HepG2 (cell line): ENCODE results near the gene NHP2. TPM values are rescaled to one million over a fixed set of nuclear protein-coding genes. Genes with fewer than 3 reads are reported as not detected.

ENCODE experiments used
- ATAC-seq: fragments of 200-7000 bp; cut with Tn5 transposase; 3 replicates; pipeline ENCODE4 v1.9.1; 2020; ENCODE audit warnings: mild to moderate bottlenecking, moderate library complexity
- BruUV-seq: library from RNA; stranded (reverse); fragments of 400-500 nt; replicated peaks from 2 replicates; lab custom pipeline; 2021; lab: Mats Ljungman, UMichigan
- CTCF ChIA-PET: fragments of 300-600 bp; formaldehyde crosslinking; extraction: SDS; loops from one replicate; lab custom pipeline; 2021; ENCODE audit warnings: low total read pairs, inconsistent platforms, low intra/inter-chr PET ratio; lab: Yijun Ruan, JAX
- POLR2A ChIA-PET: fragments of 350-600 bp; sonication (Branson Sonifier 250); formaldehyde crosslinking; loops from one replicate; lab custom pipeline; 2020; ENCODE audit warnings: antibody characterized with exemption, inconsistent platforms; lab: Yijun Ruan, JAX
- DNase-seq: peaks from one replicate; pipeline ENCODE4 v3.0.0-alpha.2; 2015; ENCODE audit warnings: low spot score
- FAIRE-seq: peaks from 3 replicates; lab custom pipeline; 2011; peaks lifted over from hg19 to GRCh38; lab: Jason Lieb, UNC
- H2AFZ ChIP-seq: one replicate; pipeline ENCODE4 v1.6.1; 2011; ENCODE audit warnings: low read length, inconsistent platforms
- H3K27ac ChIP-seq: fragments of 300-600 bp; 3 replicates; pipeline ENCODE4 v1.8.0; 2011; ENCODE audit warnings: mixed run types, mild to moderate bottlenecking, mixed read lengths, low read length, inconsistent platforms; ENCODE audit not compliant: insufficient read depth; ENCODE audit errors: extremely low read length
- H3K27me3 ChIP-seq, 2 experiments: fragments of 200-600 bp in 1 of 2; 2 replicates in 1 of 2; 3 replicates in 1 of 2; pipeline versions ENCODE4 v1.6.0 to v1.8.0; 2011; ENCODE audit warnings: low read length in 2 of 2, mild to moderate bottlenecking in 2 of 2, moderate library complexity in 2 of 2, inconsistent platforms in 1 of 2; ENCODE audit not compliant: insufficient read depth in 2 of 2, control insufficient read depth in 1 of 2
- H3K36me3 ChIP-seq, 2 experiments: fragments of 200-600 bp in 1 of 2; replicated peaks in 1 of 2; 2 replicates in 1 of 2; 3 replicates in 1 of 2; pipeline versions ENCODE4 v1.5.1 to v1.8.0; 2011; ENCODE audit warnings: low read length in 2 of 2, inconsistent platforms in 1 of 2; ENCODE audit not compliant: insufficient read depth in 2 of 2, control insufficient read depth in 1 of 2
- H3K4me1 ChIP-seq: 2 replicates; pipeline ENCODE4 v1.5.1; 2012; ENCODE audit warnings: low read length, inconsistent platforms; ENCODE audit not compliant: insufficient read depth
- H3K4me2 ChIP-seq: 2 replicates; pipeline ENCODE4 v1.6.0; 2011; ENCODE audit warnings: low read depth, low read length, inconsistent platforms
- H3K4me3 ChIP-seq, 3 experiments: fragments of 200-600 bp in 1 of 3; sonication (generic), shearing (Covaris generic) in 1 of 3; replicated peaks in 1 of 3; 2 replicates each; pipeline ENCODE4 v1.5.1; 2011 to 2016; ENCODE audit warnings: low read length in 3 of 3, inconsistent platforms in 2 of 3, low read depth in 2 of 3, mild to moderate bottlenecking in 2 of 3, control low read depth in 1 of 3, mixed read lengths in 1 of 3; ENCODE audit not compliant: insufficient read depth in 1 of 3
- H3K79me2 ChIP-seq: one replicate; pipeline ENCODE4 v1.6.1; 2011; ENCODE audit warnings: low read length, inconsistent platforms; ENCODE audit not compliant: insufficient read depth
- H3K9ac ChIP-seq: 2 replicates; pipeline ENCODE4 v1.6.0; 2011; ENCODE audit warnings: mild to moderate bottlenecking, low read depth, low read length, inconsistent platforms; ENCODE audit not compliant: insufficient read depth
- H3K9me3 ChIP-seq: 2 replicates; pipeline ENCODE4 v1.5.1; 2012; ENCODE audit warnings: mild to moderate bottlenecking, low read length
- H4K20me1 ChIP-seq: 2 replicates; pipeline ENCODE4 v1.6.0; 2011; ENCODE audit warnings: inconsistent platforms, mild to moderate bottlenecking, low read length, moderate library complexity; ENCODE audit not compliant: insufficient read depth
- CREB1 ChIP-seq, 2 experiments: fragments of 450-650 bp in 1 of 2; IDR thresholded peaks; 2 replicates each; pipeline ENCODE4 v1.6.1; 2016 to 2017; ENCODE audit warnings: control low read depth in 1 of 2, mild to moderate bottlenecking in 1 of 2, missing compliant biosample characterization in 1 of 2, missing genetic modification characterization in 1 of 2
- HMGXB3 ChIP-seq: sonication (generic); formaldehyde crosslinking; IDR thresholded peaks from 2 replicates; pipeline ENCODE4 v1.4.0; 2020; ENCODE audit warnings: missing genetic modification reagents, borderline replicate concordance
- MIXL1 ChIP-seq: IDR thresholded peaks from 2 replicates; pipeline ENCODE4 v1.6.1; 2016
- RARA ChIP-seq: IDR thresholded peaks from 2 replicates; pipeline ENCODE4 v1.6.1; 2016; ENCODE audit warnings: missing genetic modification reagents, missing compliant biosample characterization
- ZFP36 ChIP-seq: fragments of 150-350 bp; IDR thresholded peaks from 2 replicates; pipeline ENCODE4 v1.6.1; 2018; ENCODE audit warnings: borderline replicate concordance, low read length, low read depth; ENCODE audit not compliant: partially characterized antibody
- ZNF276 ChIP-seq: sonication (generic); formaldehyde crosslinking; IDR thresholded peaks from 2 replicates; pipeline ENCODE4 v1.4.0; 2020; ENCODE audit warnings: mild to moderate bottlenecking, low read depth, missing genetic modification reagents
- ZNF510 ChIP-seq: sonication (generic); formaldehyde crosslinking; IDR thresholded peaks from 2 replicates; pipeline ENCODE4 v1.4.0; 2020; ENCODE audit warnings: low read depth, mild to moderate bottlenecking, missing genetic modification reagents
- ZNF746 ChIP-seq: sonication (generic); formaldehyde crosslinking; IDR thresholded peaks from 2 replicates; pipeline ENCODE4 v1.8.0; 2022; ENCODE audit warnings: mild to moderate bottlenecking, missing genetic modification reagents
- ZNF816 ChIP-seq: sonication (generic); formaldehyde crosslinking; IDR thresholded peaks from 2 replicates; pipeline ENCODE4 v1.8.0; 2022; ENCODE audit warnings: missing genetic modification reagents, mild to moderate bottlenecking, borderline replicate concordance
- ZNF883 ChIP-seq: sonication (generic); formaldehyde crosslinking; IDR thresholded peaks from 2 replicates; pipeline ENCODE4 v1.5.1; 2020; ENCODE audit warnings: mild to moderate bottlenecking, missing genetic modification reagents; ENCODE audit errors: not compliant biosample characterization
- WGBS: methylation state at CpG from one replicate; pipeline ENCODE4 v1.1.6; 2017; ENCODE audit warnings: low lambda C conversion rate; 5-methylcytosine and 5-hydroxymethylcytosine counted together
- in situ Hi-C: cut with HindIII; loops from 2 replicates; pipeline ENCODE4 v1.10.0; 2017; ENCODE audit warnings: low pct_unique_long_range_greater_than_20kb; ENCODE audit not compliant: extremely low pct_ligation_motif_present
- intact Hi-C: fragments of 100-400 bp; cut with micrococcal nuclease; formaldehyde crosslinking; loops from one replicate; pipeline ENCODE4 v1.10.0; 2022; ENCODE audit not compliant: unreplicated experiment
- polyA plus RNA-seq, 8 experiments: library from polyadenylated mRNA; depleted of rRNA in 3 of 8; stranded (reverse) in 7 of 8; unstranded in 1 of 8; fragments of >200 nt; fragmentation: Illumina TruSeq in 4 of 8; extraction: Trizol in 4 of 8; gene quantifications; 2 replicates each; pipeline versions ENCODE4 v1.2.1 to v1.2.3, GENCODE V29; 2011 to 2016; ENCODE audit warnings: low read depth in 4 of 8, missing spikeins in 1 of 8, mixed read lengths in 1 of 8; ENCODE audit not compliant: insufficient read depth in 1 of 8
- total RNA-seq, 5 experiments: library from RNA; depleted of rRNA; stranded (reverse); fragments of >200 nt; fragmentation: Illumina TruSeq; extraction: Trizol; gene quantifications; 2 replicates each; pipeline ENCODE4 v1.2.3, GENCODE V29; 2016; ENCODE audit warnings: low read depth in 1 of 5

Gene NHP2
- total and polyA plus RNA-seq, 2 of the 13 experiments (the other 11 are each of a cell fraction or from before 2014, with no cell fraction given), result 56.2 to 96.1 TPM

DNA sequence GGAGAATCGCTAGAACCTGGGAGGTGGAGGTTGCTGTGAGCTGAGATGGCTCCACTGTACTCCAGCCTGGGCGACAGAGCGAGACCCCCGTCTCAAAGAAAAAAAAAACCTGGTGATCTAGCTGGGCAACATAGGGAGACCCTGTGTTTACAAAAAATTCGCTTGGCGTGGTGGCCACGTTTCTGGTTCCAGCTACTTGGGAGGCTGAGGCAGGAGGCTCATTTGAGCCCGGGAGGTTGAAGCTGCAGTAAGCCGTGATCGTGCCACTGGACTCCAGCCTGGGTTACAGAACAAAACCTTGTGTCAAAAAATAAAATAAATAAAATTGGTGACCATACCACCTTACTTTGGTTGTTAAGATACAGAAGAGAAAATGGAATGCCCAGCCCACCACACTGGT, 48.9 kb upstream of the NHP2 start (continued):
- TF ChIP-seq ZNF276 (CRISPR knock-in tag), result no peak
- TF ChIP-seq CREB1 (IDR thresholded peaks at IDR 0.05), result no peak
- TF ChIP-seq CREB1 (CRISPR knock-in tag; IDR thresholded peaks at IDR 0.05), result no peak
- TF ChIP-seq ZNF746 (CRISPR knock-in tag), result no peak
- no peak for TF ChIP-seq ZNF510 (CRISPR knock-in tag)
- TF ChIP-seq ZFP36, result no peak
- no peak for TF ChIP-seq ZNF883 (CRISPR knock-in tag)
- no peak for TF ChIP-seq MIXL1 (CRISPR knock-in tag)

DNA sequence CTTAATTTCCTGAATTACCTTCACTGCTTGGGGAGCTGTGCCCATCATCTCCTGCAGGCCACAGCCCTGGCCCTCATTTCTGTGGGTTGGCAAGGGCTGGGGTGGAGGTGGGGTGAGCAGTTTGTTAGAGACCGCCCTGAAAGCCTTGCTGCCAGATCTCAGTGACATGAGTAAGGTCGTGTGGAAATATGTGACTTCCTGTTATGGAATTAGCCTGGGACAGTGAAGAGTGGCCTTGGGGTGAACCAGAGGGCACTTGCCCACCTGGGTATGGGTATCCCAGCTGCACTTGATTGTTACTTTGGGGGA, 48.2 kb upstream of the NHP2 start:
- H3K4me1 ChIP-seq, result peaks cover 26% of the 10 kb centered on the region
- peak overlapping the region; percentile 42; the same call in 1 of the 2 replicates for H3K4me2 ChIP-seq
- FAIRE-seq (no peak), ATAC-seq (no peak), DNase-seq (peak; percentile 28)
- no CpG with 5 or more reads among the region's 2 CpGs for WGBS
- ChIA-PET POLR2A (no interaction called here), CTCF (no interaction called here)
- no peak overlapping the region for H3K27ac ChIP-seq
- peaks cover 17% of the 10 kb centered on the region for H4K20me1 ChIP-seq
- in situ Hi-C loops (no loop called here), intact Hi-C loops (no loop called here)
- BruUV-seq, result no TSS peak
- no peak overlapping the region for H2AFZ ChIP-seq
- TF ChIP-seq ZNF816 (CRISPR knock-in tag), result no peak
- 0 out of 2 replicates have a peak, but pooled peaks have one; percentile 16 for TF ChIP-seq HMGXB3 (CRISPR knock-in tag)
- peak; percentile 46 for TF ChIP-seq RARA (CRISPR knock-in tag)
- H3K9me3 ChIP-seq, result no peaks in the 10 kb centered on the region
- no peak overlapping the region for H3K9ac ChIP-seq
- H3K27me3 ChIP-seq, result peaks cover 0 to 7% of the 10 kb centered on the region in 2 experiments; a peak in 1 of 5 replicates
- H3K4me3 ChIP-seq, result no peak overlapping the region
- peaks cover 0 to 9% of the 10 kb centered on the region in 2 experiments; a peak in 2 of 5 replicates for H3K36me3 ChIP-seq
- peaks cover 24% of the 10 kb centered on the region for H3K79me2 ChIP-seq
